ENCODE measurements around the gene USP25.

USP25 gene

DNA sequence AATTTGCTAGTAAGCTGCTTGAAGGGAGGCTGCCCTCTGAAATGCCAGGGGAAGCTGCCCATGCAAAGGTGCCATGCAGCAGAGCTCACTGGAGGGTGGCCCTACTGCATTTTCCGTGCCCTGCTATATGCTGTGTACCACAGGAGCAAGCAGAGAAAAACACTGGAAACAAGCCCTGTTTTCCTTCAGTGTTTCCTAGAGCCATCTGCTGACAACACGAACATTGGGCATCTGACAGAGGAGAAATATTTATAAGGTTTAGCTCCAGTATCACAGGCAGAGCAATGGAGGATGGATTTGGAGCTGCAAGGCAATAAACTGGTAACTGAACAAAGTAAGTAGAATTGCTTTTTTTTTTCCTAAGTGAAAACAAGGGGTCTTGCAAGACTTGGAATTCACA is 198.4 kb downstream of the USP25 start:
- no peak overlapping the region for H3K4me3 ChIP-seq (ENCODE audit: low read depth in 1 of 5, low read length in 5 of 5)
- no peaks in the 10 kb centered on the region for H3K4me1 ChIP-seq (ENCODE audit: control insufficient read depth in 5 of 5, insufficient read depth in 5 of 5, low read length in 5 of 5)
- no peak overlapping the region for H3K27ac ChIP-seq (ENCODE audit: low read depth, low read length)
- H3K9ac ChIP-seq (ENCODE audit: low read length in 5 of 5): no peak overlapping the region
- H3K36me3 ChIP-seq (ENCODE audit: control insufficient read depth in 5 of 5, insufficient read depth in 5 of 5, low read length in 5 of 5): no peaks in the 10 kb centered on the region
- no peaks in the 10 kb centered on the region for H3K27me3 ChIP-seq (ENCODE audit: control insufficient read depth in 5 of 5, insufficient read depth in 4 of 5, low read length in 5 of 5)
- H3K9me3 ChIP-seq (ENCODE audit: control insufficient read depth in 5 of 5, low read length in 5 of 5): peaks cover 0 to 4% (median 0%) of the 10 kb centered on the region in 5 donors

DNA sequence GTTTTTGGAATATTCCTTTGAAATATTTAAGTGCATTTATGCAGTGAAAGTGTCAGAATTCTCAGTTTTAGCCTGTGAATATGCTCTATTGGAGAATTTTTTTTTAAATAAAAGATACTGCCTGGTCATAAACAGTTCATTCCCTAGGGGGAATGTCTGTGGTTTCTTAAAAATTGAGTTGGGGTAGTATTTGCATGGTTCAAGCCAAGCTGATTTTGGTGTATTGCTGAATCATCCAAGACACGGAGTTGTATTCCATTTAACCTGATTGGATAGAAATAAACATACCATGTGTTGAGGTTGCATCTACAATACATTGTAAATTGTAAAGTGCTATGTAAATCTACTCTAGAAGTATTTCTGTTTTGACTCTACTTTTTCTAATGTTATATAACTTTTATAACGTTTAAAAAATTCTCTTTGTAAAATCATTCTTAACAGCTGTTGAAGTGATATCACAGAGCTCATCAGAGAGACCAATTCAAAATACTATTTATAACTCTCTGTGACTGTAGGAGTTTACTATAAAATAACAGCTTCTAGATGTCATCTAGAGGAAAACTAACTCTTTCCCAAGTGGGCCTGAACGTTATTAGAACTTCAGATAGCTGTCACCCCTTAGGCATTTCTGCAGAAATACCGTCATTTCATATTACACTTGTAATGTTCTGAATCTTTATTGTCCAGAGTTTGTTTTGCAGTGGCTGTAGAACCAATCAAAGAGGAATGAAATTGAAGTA is 199.1 kb downstream of the USP25 start:
- Histone ChIP-seq H3K4me3 (ENCODE audit: low read depth in 1 of 5, low read length in 5 of 5) (no peak overlapping the region), H3K9ac (ENCODE audit: low read length in 5 of 5) (no peak overlapping the region), H3K9me3 (ENCODE audit: control insufficient read depth in 5 of 5, low read length in 5 of 5) (peaks cover 0 to 4% (median 0%) of the 10 kb centered on the region in 5 donors), H3K36me3 (ENCODE audit: control insufficient read depth in 5 of 5, insufficient read depth in 5 of 5, low read length in 5 of 5) (no peaks in the 10 kb centered on the region), H3K27ac (ENCODE audit: low read depth, low read length) (no peak overlapping the region), H3K4me1 (ENCODE audit: control insufficient read depth in 5 of 5, insufficient read depth in 5 of 5, low read length in 5 of 5) (no peaks in the 10 kb centered on the region), H3K27me3 (ENCODE audit: control insufficient read depth in 5 of 5, insufficient read depth in 4 of 5, low read length in 5 of 5) (no peaks in the 10 kb centered on the region)

DNA sequence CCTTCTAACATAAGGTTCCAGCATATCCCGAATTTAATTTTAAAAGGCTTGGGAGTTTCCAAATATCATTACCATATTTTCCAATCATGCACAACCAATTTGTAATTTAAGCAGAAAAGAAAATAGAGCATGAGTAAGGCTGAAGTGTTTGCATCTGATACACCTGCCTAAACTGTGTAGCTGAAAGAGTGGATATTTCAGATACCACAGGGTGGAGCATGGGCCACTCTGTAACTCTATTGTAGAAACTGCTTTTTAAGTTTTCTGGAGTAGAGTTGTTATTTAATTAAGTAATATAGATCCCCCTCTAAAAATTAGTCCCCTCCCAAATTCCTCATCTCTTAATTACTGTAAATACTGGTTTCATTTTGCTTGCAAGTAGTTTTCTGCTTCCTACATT is 199.8 kb downstream of the USP25 start:
- no peaks in the 10 kb centered on the region for H3K27me3 ChIP-seq (ENCODE audit: control insufficient read depth in 5 of 5, insufficient read depth in 4 of 5, low read length in 5 of 5)
- H3K9ac ChIP-seq (ENCODE audit: low read length in 5 of 5): no peak overlapping the region
- H3K36me3 ChIP-seq (ENCODE audit: control insufficient read depth in 5 of 5, insufficient read depth in 5 of 5, low read length in 5 of 5): no peaks in the 10 kb centered on the region
- no peak overlapping the region for H3K4me3 ChIP-seq (ENCODE audit: low read depth in 1 of 5, low read length in 5 of 5)
- no peaks in the 10 kb centered on the region for H3K4me1 ChIP-seq (ENCODE audit: control insufficient read depth in 5 of 5, insufficient read depth in 5 of 5, low read length in 5 of 5)
- no peak overlapping the region for H3K27ac ChIP-seq (ENCODE audit: low read depth, low read length)
- peaks cover 0 to 4% (median 0%) of the 10 kb centered on the region in 5 donors for H3K9me3 ChIP-seq (ENCODE audit: control insufficient read depth in 5 of 5, low read length in 5 of 5)

Data from subcutaneous abdominal adipose tissue (tissue), 5 donors.